GM12878 (cell line): ENCODE measurements around the gene KIAA1328. TPM values are rescaled to one million over a fixed set of nuclear protein-coding genes. Genes with fewer than 3 reads are reported as not detected.

Experiments used
- ATAC-seq: fragments of 200-7000 bp; cut with Tn5 transposase; 3 replicates; pipeline ENCODE4 v1.9.1; 2020; ENCODE audit warnings: mild to moderate bottlenecking, moderate library complexity
- BruUV-seq: library from RNA; stranded (reverse); fragments of 400-500 nt; replicated peaks from 2 replicates; lab custom pipeline; 2021; lab: Mats Ljungman, UMichigan
- CTCF ChIA-PET: fragments of 300-600 bp; sonication (Branson Sonifier 250); formaldehyde crosslinking; extraction: SDS; loops from one replicate; lab custom pipeline; 2021; ENCODE audit warnings: inconsistent platforms; lab: Yijun Ruan, JAX
- POLR2A ChIA-PET: fragments of 350-600 bp; formaldehyde crosslinking; extraction: SDS; loops from one replicate; lab custom pipeline; 2021; ENCODE audit warnings: inconsistent platforms; lab: Charles Lee
- RAD21 ChIA-PET: fragments of 300-600 bp; sonication (Branson Sonifier 250); formaldehyde crosslinking; loops from one replicate; lab custom pipeline; 2023; ENCODE audit warnings: antibody characterized with exemption; ENCODE audit not compliant: unreplicated experiment; lab: Charles Lee
- SMC1A ChIA-PET: fragments of 300-600 bp; sonication (Branson Sonifier 250); formaldehyde crosslinking; loops from one replicate; lab custom pipeline; 2023; ENCODE audit not compliant: unreplicated experiment, uncharacterized antibody; lab: Charles Lee
- DNase-seq: peaks from one replicate; pipeline ENCODE4 v3.0.0-alpha.2; 2011; ENCODE audit warnings: low read depth, low spot score
- FAIRE-seq: peaks from 3 replicates; lab custom pipeline; 2011; peaks lifted over from hg19 to GRCh38; lab: Jason Lieb, UNC
- H2AFZ ChIP-seq: 2 replicates; pipeline ENCODE4 v1.6.0; 2011; ENCODE audit warnings: low read depth, low read length, control low read depth; ENCODE audit not compliant: control insufficient read depth
- H3K27ac ChIP-seq: 2 replicates; pipeline ENCODE4 v1.5.1; 2011; ENCODE audit warnings: control low read depth; ENCODE audit not compliant: control insufficient read depth, insufficient read depth
- H3K27me3 ChIP-seq, 2 experiments: replicated peaks in 1 of 2; 2 replicates each; pipeline versions ENCODE4 v1.6.0 to v1.6.1; 2011; ENCODE audit warnings: low read length in 1 of 2; ENCODE audit not compliant: control insufficient read depth in 2 of 2, insufficient read depth in 2 of 2
- H3K36me3 ChIP-seq, 2 experiments: 2 replicates each; pipeline ENCODE4 v1.5.1; 2011; ENCODE audit warnings: low read length in 1 of 2; ENCODE audit not compliant: control insufficient read depth in 2 of 2, insufficient read depth in 2 of 2
- H3K4me1 ChIP-seq: 2 replicates; pipeline ENCODE4 v1.6.1; 2011; ENCODE audit warnings: mild to moderate bottlenecking, low read length, moderate library complexity, mixed read lengths; ENCODE audit not compliant: control insufficient read depth, insufficient read depth
- H3K4me2 ChIP-seq: 2 replicates; pipeline ENCODE4 v1.6.0; 2011; ENCODE audit warnings: control low read depth; ENCODE audit not compliant: control insufficient read depth, insufficient read depth
- H3K4me3 ChIP-seq: fragments of 200-600 bp; sonication (generic); 2 replicates; pipeline ENCODE4 v1.5.1; 2016
- H3K79me2 ChIP-seq: 2 replicates; pipeline ENCODE4 v1.6.0; 2011; ENCODE audit warnings: low read length; ENCODE audit not compliant: control insufficient read depth, insufficient read depth
- H3K9ac ChIP-seq: 2 replicates; pipeline ENCODE4 v1.8.0; 2011; ENCODE audit warnings: low read length, control low read depth, mixed read lengths; ENCODE audit not compliant: control insufficient read depth, insufficient read depth
- H3K9me3 ChIP-seq: replicated peaks from 3 replicates; pipeline ENCODE4 v1.5.1; 2011; ENCODE audit warnings: mild to moderate bottlenecking, low read length; ENCODE audit not compliant: control insufficient read depth, insufficient read depth
- H4K20me1 ChIP-seq: 2 replicates; pipeline ENCODE4 v1.6.0; 2011; ENCODE audit not compliant: control insufficient read depth, insufficient read depth
- CBX3 ChIP-seq: fragments of 200-600 bp; sonication (generic); IDR thresholded peaks from 2 replicates; pipeline ENCODE4 v1.6.1; 2016; ENCODE audit warnings: low read depth, borderline replicate concordance
- FOXK2 ChIP-seq: fragments of 450-650 bp; IDR thresholded peaks from 2 replicates; pipeline ENCODE4 v1.6.1; 2017; ENCODE audit warnings: mild to moderate bottlenecking, moderate library complexity
- NRF1 ChIP-seq: conservative IDR thresholded peaks from 2 replicates; pipeline ENCODE4 v1.6.1; 2011; ENCODE audit warnings: mild to moderate bottlenecking, low read depth, low read length, improper control_type of control experiment
- SMARCA5 ChIP-seq: fragments of 450-650 bp; IDR thresholded peaks from 2 replicates; pipeline ENCODE4 v1.6.1; 2017; ENCODE audit warnings: mild to moderate bottlenecking
- SUZ12 ChIP-seq: fragments of 200-600 bp; sonication (generic); IDR thresholded peaks from one replicate; pipeline ENCODE4 v1.6.1; 2018; ENCODE audit warnings: antibody characterized with exemption, mild to moderate bottlenecking; ENCODE audit not compliant: unreplicated experiment
- WGBS: methylation state at CpG from one replicate; pipeline ENCODE4 v1.1.6; 2016; ENCODE audit warnings: low lambda C conversion rate; ENCODE audit not compliant: insufficient replicate concordance, insufficient coverage; ENCODE audit errors: missing lambda C conversion rate; 5-methylcytosine and 5-hydroxymethylcytosine counted together
- in situ Hi-C: fragments of 300-500 bp; cut with MboI; formaldehyde crosslinking; loops from 9 replicates; pipeline ENCODE4 v1.14.3; 2018; ENCODE audit warnings: mixed read lengths
- intact Hi-C: fragments of 100-400 bp; cut with micrococcal nuclease; formaldehyde crosslinking; loops from one replicate; pipeline ENCODE4 v1.14.2; 2022; ENCODE audit not compliant: unreplicated experiment
- polyA plus RNA-seq, 11 experiments: library from polyadenylated mRNA; depleted of rRNA in 4 of 11; unstranded in 6 of 11; stranded (reverse) in 5 of 11; fragments of >200 nt; fragmentation: Nextera tagmentation in 4 of 11; fragmentation: Illumina TruSeq in 1 of 11; extraction: Ambion mirVana in 4 of 11; extraction: Trizol in 1 of 11; gene quantifications; 1 replicate in 1 of 11; 2 replicates in 10 of 11; pipeline versions ENCODE4 v1.2.1 to v1.2.3, GENCODE V29; 2011 to 2016; ENCODE audit warnings: inconsistent platforms in 2 of 11, missing spikeins in 2 of 11, low read depth in 1 of 11
- total RNA-seq, 4 experiments: library from RNA; depleted of rRNA in 3 of 4; stranded (reverse); fragments of >200 nt in 3 of 4; fragmentation: Illumina TruSeq in 1 of 4; extraction: Trizol in 1 of 4; gene quantifications; 2 replicates each; pipeline versions ENCODE4 v1.2.1 to v1.2.3, GENCODE V29; 2013 to 2021
- TF ChIP-seq, protein P1 (sequence below): IDR thresholded peaks from 2 replicates; pipeline ENCODE4 v1.6.1; 2012; ENCODE audit warnings: low read depth, low read length, improper control_type of control experiment
- TF ChIP-seq, protein P2 (sequence below): fragments of 450-650 bp; formaldehyde crosslinking; IDR thresholded peaks from 2 replicates; pipeline ENCODE4 v1.4.0; 2020; ENCODE audit warnings: mild to moderate bottlenecking, moderate library complexity
- TF ChIP-seq, protein P3 (sequence below): IDR thresholded peaks from 2 replicates; pipeline ENCODE4 v1.6.1; 2012; ENCODE audit warnings: mild to moderate bottlenecking, low read depth, low read length
- TF ChIP-seq, protein P4 (sequence below), 3 experiments: IDR thresholded peaks in 2 of 3; conservative IDR thresholded peaks in 1 of 3; 2 replicates each; pipeline ENCODE4 v1.5.1; 2011; ENCODE audit warnings: low read depth in 3 of 3, low read length in 3 of 3, mild to moderate bottlenecking in 3 of 3, control low read depth in 2 of 3, moderate library complexity in 2 of 3, inconsistent platforms in 1 of 3, mixed read lengths in 1 of 3; ENCODE audit not compliant: control insufficient read depth in 2 of 3, insufficient read depth in 1 of 3; ENCODE audit errors: extremely low read depth in 1 of 3

The KIAA1328 gene
- total and polyA plus RNA-seq, 10 of the 15 experiments (the other 5 are each of a cell fraction or from before 2014, with no cell fraction given): 3.1 to 7.1 (median 4.6) TPM

DNA sequence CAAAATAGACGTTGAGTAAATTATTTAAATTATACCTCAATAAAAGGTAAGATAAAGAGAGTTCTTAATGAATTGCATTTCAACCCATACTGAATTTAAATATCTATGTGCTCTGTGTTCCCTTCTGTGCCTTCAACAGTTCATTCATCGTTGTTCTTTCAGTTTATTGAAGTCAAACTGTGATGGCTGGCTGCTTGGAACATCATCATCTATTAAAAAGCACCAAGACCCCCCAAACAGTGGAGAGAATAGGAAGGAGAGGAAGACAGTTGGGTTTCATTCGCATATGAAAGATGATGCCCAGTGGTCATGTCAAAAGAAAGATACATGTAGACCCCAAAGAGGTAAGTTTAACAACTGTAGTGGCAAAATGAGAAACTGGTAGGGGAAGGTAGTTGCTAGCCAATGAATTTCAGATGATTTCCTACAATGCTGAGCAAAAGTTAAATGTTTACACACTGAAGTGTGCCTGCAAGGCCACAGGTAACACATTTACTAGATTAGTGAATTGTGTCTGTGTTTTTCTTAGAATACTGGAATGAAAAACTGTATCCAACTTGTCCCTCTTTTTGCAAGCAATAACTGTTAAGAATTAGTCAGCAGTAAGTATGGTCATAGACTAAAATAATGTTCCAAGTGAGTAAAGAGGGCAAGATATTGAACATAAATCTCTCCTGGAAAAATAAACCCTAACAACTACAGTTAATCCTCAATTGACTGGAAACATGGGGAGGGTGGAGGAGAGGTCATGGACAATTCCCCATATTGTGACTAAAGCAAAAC is 331.3 kb downstream of the KIAA1328 start:
- RAD21 ChIA-PET: no interaction called here
- in situ Hi-C loops: no loop called here
- Histone ChIP-seq H3K27ac (no peak overlapping the region), H4K20me1 (no peaks in the 10 kb centered on the region), H3K36me3 (no peaks in the 10 kb centered on the region), H3K79me2 (no peaks in the 10 kb centered on the region), H3K9me3 (no peaks in the 10 kb centered on the region), H3K27me3 (no peaks in the 10 kb centered on the region), H3K4me1 (no peaks in the 10 kb centered on the region), H2AFZ (no peak overlapping the region), H3K4me3 (no peak overlapping the region), H3K9ac (no peak overlapping the region), H3K4me2 (no peak overlapping the region)
- intact Hi-C loops: no loop called here
- POLR2A ChIA-PET: no interaction called here
- FAIRE-seq (no peak), DNase-seq (no peak), ATAC-seq (no peak)
- WGBS: 33% methylated on average over 3 of the region's 3 CpGs
- SMC1A ChIA-PET: no interaction called here
- CTCF ChIA-PET: no interaction called here
- BruUV-seq: no TSS peak
- no peak for TF ChIP-seq NRF1
- TF ChIP-seq FOXK2: no peak
- TF ChIP-seq, protein P1, sequence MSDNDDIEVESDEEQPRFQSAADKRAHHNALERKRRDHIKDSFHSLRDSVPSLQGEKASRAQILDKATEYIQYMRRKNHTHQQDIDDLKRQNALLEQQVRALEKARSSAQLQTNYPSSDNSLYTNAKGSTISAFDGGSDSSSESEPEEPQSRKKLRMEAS: no peak
- TF ChIP-seq CBX3: no peak
- TF ChIP-seq SMARCA5: no peak
- TF ChIP-seq SUZ12: no peak
- TF ChIP-seq, protein P2, sequence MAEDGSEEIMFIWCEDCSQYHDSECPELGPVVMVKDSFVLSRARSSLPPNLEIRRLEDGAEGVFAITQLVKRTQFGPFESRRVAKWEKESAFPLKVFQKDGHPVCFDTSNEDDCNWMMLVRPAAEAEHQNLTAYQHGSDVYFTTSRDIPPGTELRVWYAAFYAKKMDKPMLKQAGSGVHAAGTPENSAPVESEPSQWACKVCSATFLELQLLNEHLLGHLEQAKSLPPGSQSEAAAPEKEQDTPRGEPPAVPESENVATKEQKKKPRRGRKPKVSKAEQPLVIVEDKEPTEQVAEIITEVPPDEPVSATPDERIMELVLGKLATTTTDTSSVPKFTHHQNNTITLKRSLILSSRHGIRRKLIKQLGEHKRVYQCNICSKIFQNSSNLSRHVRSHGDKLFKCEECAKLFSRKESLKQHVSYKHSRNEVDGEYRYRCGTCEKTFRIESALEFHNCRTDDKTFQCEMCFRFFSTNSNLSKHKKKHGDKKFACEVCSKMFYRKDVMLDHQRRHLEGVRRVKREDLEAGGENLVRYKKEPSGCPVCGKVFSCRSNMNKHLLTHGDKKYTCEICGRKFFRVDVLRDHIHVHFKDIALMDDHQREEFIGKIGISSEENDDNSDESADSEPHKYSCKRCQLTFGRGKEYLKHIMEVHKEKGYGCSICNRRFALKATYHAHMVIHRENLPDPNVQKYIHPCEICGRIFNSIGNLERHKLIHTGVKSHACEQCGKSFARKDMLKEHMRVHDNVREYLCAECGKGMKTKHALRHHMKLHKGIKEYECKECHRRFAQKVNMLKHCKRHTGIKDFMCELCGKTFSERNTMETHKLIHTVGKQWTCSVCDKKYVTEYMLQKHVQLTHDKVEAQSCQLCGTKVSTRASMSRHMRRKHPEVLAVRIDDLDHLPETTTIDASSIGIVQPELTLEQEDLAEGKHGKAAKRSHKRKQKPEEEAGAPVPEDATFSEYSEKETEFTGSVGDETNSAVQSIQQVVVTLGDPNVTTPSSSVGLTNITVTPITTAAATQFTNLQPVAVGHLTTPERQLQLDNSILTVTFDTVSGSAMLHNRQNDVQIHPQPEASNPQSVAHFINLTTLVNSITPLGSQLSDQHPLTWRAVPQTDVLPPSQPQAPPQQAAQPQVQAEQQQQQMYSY (CRISPR knock-in tag): no peak
- TF ChIP-seq, protein P3, sequence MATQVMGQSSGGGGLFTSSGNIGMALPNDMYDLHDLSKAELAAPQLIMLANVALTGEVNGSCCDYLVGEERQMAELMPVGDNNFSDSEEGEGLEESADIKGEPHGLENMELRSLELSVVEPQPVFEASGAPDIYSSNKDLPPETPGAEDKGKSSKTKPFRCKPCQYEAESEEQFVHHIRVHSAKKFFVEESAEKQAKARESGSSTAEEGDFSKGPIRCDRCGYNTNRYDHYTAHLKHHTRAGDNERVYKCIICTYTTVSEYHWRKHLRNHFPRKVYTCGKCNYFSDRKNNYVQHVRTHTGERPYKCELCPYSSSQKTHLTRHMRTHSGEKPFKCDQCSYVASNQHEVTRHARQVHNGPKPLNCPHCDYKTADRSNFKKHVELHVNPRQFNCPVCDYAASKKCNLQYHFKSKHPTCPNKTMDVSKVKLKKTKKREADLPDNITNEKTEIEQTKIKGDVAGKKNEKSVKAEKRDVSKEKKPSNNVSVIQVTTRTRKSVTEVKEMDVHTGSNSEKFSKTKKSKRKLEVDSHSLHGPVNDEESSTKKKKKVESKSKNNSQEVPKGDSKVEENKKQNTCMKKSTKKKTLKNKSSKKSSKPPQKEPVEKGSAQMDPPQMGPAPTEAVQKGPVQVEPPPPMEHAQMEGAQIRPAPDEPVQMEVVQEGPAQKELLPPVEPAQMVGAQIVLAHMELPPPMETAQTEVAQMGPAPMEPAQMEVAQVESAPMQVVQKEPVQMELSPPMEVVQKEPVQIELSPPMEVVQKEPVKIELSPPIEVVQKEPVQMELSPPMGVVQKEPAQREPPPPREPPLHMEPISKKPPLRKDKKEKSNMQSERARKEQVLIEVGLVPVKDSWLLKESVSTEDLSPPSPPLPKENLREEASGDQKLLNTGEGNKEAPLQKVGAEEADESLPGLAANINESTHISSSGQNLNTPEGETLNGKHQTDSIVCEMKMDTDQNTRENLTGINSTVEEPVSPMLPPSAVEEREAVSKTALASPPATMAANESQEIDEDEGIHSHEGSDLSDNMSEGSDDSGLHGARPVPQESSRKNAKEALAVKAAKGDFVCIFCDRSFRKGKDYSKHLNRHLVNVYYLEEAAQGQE: no peak
- TF ChIP-seq, protein P4, sequence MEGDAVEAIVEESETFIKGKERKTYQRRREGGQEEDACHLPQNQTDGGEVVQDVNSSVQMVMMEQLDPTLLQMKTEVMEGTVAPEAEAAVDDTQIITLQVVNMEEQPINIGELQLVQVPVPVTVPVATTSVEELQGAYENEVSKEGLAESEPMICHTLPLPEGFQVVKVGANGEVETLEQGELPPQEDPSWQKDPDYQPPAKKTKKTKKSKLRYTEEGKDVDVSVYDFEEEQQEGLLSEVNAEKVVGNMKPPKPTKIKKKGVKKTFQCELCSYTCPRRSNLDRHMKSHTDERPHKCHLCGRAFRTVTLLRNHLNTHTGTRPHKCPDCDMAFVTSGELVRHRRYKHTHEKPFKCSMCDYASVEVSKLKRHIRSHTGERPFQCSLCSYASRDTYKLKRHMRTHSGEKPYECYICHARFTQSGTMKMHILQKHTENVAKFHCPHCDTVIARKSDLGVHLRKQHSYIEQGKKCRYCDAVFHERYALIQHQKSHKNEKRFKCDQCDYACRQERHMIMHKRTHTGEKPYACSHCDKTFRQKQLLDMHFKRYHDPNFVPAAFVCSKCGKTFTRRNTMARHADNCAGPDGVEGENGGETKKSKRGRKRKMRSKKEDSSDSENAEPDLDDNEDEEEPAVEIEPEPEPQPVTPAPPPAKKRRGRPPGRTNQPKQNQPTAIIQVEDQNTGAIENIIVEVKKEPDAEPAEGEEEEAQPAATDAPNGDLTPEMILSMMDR (IDR thresholded peaks at IDR 0.05 in 2 of 3, conservative IDR thresholded peaks at IDR 0.05 in 1 of 3; ENCODE audit: control insufficient read depth in 2 of 3, extremely low read depth in 1 of 3, insufficient read depth in 1 of 3, low read depth in 3 of 3, low read length in 3 of 3): no peak
